SIG-M5 (cell line): Measurements from ENCODE around the gene SEC31A.
"Not testable (repeated sequence)": the region's sequence is repeated elsewhere in the genome, so short reads cannot be mapped to it uniquely, and the experiment has no call there.

Experiments used
- DNase-seq: peaks from one replicate; lab custom pipeline; 2025; lab: John Stamatoyannopoulos, UW

Gene SEC31A

GRCh38 chr4:82833696-82834313 is 57.1 kb downstream of the SEC31A start:
- no peak for DNase-seq

- not testable (repeated sequence) for DNase-seq
Observed at GRCh38 chr4:82833060-82833459, 57.9 kb downstream of the SEC31A start.

- no peak for DNase-seq
Observed at GRCh38 chr4:82825425-82825824, 65.5 kb downstream of the SEC31A start.

- no peak for DNase-seq
Observed at GRCh38 chr4:82823062-82823461, 67.9 kb downstream of the SEC31A start.

GRCh38 chr4:82820689-82821088 is 70.3 kb downstream of the SEC31A start:
- no peak for DNase-seq

- no peak for DNase-seq
Observed at GRCh38 chr4:82818664-82819662, 72.0 kb downstream of the SEC31A start.

- DNase-seq = not testable (repeated sequence)
Observed at GRCh38 chr4:82816874-82817273, 74.1 kb downstream of the SEC31A start.

DNA sequence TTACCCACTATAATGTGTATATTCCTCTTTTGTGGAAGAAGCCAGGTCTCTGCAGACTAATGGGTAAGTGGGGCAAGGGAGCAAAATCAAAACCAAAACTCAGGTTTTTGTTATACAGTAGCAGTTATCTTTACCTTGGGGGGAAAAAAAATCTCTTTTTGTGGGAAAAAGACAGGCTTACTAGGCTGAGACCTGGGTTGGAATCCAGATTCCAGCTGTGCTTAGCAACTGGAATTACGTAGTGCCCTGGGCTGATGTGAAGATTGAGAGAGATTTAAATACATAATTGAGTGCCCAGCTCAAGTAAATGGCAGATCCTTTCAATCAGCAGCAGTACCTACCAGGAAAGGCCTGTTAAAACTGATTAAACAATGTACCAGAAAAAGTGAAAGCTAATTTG is 76.9 kb downstream of the SEC31A start:
- DNase-seq = no peak

GRCh38 chr4:82811838-82812341 is 79.1 kb downstream of the SEC31A start:
- no peak for DNase-seq

DNA sequence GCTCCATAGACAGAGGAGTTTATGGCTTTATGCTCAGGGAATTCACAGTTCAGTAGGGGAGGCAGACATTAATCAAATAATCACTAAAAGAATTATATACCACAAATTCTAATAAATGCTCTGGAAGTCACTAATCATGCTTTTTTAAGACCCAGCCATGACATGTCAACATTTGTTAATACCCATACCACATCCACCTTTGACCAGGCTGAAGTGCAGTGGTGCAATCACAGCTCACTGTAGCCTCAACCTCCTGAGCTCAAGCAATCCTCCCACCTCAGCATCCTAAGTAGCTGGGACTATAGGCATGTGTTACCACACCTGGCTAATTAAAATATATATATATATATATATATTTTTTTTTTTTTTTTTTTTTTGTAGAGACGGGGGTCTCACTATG is 79.6 kb downstream of the SEC31A start:
- no peak for DNase-seq

GRCh38 chr4:82810176-82810575 is 80.8 kb downstream of the SEC31A start:
- DNase-seq = no peak

GRCh38 chr4:82809619-82810018 is 81.3 kb downstream of the SEC31A start:
- no peak for DNase-seq

DNA sequence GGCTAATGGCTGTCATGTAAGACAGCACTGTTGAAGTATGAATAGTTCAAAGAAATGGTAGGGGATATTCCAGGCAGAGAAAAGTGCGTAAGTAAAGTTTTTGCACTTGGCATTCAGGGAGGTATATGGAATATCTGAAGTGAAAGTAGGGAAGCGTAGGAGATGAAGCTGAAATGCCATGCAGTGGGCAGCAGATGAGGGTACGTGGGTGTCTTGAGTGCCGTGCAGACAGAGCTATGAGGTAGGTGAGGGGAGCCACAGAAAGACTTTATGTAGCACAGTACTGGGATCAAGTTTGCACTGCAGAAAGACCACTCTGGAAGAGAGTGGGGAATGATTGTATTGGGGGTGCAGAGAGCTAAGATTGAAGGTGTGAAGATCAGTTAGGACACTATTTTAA is 87.2 kb downstream of the SEC31A start:
- DNase-seq = no peak

- DNase-seq = no peak
Observed at GRCh38 chr4:82802911-82803310, 88.0 kb downstream of the SEC31A start.

- DNase-seq = no peak
Observed at GRCh38 chr4:82801910-82802521, 88.9 kb downstream of the SEC31A start.

DNA sequence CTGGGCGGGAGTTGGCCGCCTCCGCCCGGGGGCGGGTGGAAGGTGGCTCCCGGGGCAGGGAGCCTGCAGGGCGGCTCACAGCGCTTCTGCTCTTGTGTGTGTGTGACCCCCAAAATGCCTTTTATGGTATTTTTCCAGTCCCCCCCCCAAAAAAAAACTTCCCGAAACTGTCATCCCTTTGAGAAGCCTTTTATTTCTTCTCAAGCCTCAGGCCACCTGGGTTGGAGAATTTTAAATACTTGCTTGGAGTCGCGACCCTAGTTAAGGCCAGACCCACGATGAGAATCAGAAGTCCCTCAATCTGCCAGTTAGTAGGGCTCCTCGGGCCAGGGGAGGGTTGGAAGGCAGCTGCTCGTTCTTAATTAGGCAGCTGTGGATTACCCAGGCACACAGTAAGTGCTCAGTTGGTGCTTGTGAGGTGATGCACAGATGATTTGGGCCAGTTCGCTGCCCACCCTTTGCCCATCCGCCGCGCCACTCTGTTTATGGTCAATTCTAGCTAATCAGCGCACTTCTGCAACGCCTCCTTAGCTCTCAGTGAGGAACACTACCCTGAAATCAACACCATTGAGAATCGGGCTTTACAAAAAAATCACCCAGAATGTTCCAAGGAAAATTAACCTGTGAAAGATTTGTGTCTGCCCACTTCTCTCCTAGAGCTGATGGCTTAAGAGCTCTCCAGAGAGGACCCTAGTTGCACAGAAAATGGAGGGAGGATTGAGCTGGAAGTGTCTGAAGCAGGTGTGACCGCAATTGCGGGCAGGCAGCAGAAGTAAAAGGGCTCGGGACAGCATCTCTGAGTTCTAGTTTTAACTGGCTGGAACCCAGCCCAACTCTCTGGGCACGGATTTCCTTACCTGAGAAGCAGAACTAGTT is 91.7 kb downstream of the SEC31A start:
- no peak for DNase-seq

DNA sequence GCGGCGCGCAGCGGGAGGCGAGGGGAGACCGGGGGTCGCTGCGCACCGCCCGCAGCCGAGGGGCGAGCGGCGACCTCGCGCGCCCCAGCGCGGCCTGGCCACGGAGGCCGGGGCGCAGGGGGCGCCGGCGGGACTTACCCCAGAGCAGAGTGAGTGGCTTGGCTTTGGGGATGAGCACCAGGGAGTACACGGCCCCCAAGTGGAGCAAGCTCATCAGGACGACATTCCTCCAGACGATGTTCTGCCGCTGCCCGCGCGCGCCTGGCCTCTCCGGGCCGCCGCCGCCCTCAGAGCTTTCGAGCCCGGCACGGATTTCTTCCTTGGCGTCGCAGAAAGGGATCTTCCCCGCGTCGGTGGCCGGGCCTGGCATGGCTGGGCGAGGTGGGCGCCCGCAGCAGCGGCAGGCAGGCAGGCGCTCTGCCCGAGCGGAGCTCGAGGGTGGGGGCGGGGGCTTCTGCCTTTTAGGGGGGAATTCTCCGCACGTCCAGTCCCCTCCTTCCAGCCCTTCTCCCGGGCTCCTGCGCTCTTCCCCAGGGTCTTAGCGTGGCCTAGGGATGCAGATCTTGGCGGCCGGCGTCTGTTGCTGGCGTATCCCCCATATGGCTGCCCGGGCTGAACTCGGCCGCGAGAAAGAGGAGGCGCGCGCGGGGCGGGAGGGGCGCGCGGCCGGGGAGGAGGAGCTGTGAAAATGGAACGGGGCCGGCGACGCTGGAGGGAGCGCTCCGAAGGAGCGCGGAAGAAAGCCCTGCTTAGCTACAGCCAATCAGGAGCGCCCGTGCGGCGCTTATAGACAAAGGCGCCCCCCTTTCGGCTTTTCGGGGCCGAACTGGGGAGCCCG is 92.6 kb downstream of the SEC31A start, which contains the start of gene SCD5:
Gene SCD5 (minus strand): TSS at position 629 of the 838 bp plus-strand sequence. CDS start 259 bp downstream, at position 370.
- no peak for DNase-seq

GRCh38 chr4:82797405-82798111 is 93.4 kb downstream of the SEC31A start:
- DNase-seq = no peak

DNA sequence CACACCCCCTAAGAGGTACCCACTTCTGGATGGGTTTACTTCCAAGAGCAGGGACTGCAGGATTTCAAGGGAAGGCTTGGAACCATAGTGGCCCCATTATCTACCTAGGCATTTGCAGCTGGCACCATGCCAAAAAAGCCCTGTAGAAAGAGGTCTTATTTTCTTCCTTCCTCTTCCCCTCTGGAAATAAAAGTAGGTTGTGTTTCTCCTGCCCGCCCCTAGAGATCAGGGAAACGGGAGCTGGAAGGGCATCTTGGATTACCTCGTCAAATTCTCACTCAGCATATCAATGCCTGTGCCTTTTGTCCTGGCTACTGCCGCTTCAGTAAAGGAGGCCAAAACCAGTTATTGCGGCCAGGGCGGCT is 93.9 kb downstream of the SEC31A start:
- DNase-seq = no peak
